Superior temporal gyrus (tissue), 1 donor: ENCODE results near the gene DNMT3A.

Experiments
- DNase-seq: peaks from one replicate; pipeline ENCODE4 v3.0.0-alpha.2; 2016; ENCODE audit errors: extremely low spot score

The DNMT3A gene

DNA sequence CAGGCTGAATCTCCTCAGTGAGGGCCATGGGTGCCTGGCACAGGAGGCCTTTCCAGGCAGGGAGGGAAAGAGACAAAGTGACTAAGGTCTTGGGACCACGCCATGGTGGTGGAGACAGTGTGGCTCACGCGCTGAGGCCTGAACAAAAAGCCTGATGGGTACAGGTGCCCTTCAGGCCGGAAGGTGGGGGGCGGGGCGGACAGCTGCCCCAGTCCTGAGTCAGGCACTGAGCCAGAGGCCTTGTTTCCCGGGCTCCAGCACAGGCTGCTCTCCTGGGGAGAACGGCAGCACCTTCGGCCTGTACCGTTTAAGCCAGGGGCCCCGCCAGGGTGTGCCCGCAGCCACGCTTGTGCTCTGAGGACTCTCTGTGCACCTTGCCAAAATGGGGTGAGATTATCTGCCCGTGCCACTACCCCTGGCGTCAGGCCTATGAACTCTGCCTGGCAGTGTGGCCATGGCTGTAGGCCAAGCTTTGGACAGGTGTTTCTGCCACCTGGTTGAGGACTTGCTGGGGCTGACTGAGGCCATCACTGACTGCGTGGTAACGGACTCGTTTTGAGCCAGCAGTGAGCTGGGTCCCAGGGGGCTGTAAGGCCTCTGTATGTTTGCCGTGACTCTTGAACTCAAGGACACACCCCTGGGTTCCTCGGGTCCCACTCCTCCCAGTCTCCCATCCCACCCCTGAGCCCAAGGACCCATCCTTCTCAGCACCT lies 31.7 kb upstream of the DNMT3A start:
- no peak for DNase-seq

DNA sequence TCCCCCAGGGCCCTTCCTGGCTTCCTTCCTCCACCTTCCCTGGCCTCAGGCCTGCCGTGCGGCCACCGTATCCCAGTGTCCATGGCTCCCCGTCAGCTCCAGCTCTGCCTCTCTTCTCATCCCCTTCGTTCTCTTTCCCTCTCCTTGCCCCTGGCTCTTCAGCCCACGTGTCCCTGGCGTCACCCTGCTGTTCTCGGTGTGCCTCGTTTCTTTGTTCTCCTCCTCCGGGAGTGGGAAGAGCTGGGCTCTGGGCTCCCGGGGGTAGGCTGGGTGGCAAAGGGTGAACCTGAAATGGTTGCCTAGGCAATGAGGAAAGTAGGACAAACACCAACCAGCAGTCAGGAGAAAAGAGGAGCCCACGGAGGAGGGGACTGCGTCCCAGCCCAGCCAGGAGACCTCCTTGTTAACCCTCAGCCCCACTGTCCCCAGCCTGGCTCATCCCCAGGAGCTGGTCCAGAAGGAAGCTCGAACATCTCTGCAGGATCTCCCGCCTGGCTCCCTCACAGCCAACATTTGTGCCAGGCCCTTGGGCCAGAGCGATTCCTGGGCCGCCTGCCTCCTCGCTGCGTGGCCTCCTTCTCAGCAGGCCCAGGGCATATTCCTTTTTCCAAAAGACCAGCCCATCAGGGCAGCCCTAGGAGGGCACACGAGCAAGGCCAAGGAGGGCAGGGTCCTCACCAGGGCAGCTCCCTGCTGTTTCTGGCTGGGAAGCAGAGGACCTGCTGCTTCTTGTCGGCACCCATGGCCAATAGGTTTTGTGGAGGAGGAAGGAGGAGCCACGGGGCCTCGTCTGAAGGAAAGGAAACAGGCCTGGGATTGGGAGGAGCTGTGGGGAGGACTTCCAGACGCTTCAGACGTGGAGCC lies 30.9 kb upstream of the DNMT3A start:
- peak; percentile 28 for DNase-seq

DNA sequence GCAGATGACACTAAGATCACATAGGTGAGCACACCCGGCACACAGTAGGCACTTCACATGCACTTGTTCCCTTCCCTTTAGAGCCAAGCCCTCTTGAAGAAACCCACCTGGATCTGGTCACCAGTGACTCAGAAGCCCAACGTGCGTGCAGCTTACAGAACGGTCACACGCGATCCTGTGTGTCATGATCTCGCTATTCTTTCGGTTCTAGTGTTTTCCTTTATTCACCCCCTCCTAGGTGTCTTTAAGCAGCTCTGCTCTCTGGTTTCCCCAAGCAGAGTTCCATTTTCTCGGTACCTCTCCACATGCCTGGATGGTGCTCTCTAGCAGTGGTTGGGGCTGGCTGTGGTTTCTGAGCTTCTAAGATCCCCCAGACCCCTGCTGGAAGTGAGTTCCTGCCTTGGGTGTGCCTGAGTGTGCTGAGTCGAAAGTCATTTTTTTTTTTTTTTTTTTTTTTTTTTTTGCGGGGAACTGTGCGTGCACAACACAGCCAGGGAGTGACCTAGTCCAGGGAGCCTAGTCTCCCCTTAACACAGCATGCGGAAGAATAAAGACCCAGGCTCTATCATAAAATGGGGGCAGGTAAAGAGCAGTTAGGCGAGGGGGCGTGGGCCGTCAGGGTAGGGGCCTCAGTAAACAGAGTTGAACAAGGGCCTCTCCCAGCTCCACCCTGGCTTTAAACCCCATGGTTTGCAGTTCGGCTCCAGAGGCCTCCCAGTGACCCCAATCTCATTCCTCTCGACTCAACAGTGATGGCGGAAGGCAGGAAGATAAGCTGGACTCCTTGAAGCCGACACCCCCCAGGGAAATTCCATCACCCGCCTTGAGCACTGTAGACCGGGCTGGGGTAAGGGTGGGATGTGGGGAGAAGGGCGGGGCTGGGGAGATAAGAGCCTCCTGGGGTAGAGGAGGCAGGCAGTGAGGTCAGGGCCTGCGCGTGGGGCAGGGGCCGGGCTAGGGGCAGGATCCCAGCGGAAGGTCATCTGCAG lies 29.8 kb upstream of the DNMT3A start:
- DNase-seq: no peak

DNA sequence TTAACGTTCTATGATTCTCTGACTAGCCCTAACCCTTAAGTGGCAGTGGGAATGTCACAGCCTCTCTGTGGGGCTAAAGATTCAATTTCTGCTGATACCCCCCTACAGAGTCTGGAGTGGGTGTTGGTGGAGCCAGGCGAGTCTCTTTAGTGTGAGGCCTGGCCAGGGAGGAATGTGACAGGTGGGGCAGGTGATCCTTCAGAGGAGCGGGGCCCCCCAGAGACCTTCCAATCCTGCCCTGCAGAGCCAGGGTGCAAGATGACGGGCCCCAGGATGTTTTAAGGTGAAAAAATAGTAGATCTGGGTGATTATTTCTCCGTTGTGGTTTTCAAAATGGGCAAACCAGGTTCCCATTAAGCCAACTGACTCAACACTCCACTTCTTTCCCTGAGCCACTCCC lies 28.2 kb upstream of the DNMT3A start:
- no peak for DNase-seq

DNA sequence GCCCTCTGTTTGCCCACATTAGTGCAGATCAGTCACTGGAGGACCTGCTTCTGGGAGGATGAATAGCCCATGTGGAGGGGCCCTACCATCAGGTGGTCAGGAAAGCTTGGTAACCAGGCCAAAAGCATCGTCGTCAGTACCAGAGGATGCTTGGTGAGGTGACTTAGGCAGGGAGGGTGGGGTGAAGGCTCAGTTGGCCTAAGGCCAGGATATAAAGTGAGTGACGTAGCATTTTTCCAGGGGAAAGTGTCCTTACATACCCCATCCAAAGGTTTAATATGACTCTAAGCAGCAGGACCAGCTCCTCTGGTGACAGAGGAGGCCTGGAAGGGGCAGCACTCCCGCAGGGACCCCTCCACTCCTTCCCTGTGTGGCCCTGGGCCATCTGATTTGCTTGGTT lies 27.7 kb upstream of the DNMT3A start:
- no peak for DNase-seq

DNA sequence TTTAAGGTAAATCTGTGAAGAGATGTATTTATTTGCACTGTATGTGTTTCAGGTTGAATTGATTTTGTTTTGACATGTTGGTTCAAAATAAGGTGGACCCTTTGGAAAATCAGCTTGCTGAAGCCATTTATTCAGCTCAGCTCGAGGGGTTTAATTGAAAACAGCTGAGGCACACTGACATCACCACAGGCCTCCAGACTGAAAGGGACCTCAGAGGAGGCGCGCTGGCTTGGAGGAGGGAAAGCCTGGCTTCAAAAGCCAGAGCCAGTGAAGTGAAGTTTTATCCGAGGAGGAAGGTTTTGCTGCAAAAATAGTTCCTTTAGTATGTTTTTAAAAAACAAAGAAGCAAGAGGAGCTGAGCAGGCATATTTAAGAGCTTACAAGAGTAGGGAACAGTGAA lies 26.9 kb upstream of the DNMT3A start:
- no peak for DNase-seq

DNA sequence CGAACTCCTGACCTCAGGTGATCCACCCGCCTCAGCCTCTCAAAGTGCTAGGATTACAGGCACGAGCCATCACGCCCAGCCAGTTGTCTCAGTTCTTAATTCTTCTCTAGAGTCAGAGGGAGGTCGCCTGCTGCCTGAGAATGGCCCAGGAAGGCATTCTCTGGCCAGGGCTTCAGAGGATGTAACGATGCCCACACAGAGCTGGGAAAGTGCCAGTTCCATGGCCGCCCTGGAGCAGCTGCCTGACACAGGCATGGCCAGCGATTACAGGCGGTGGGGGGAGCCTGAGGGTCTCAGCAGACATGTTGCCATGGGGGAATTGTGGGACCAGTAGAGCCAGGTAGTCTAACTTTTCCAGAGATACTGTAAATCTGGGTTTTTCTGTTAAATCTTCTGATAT lies 25.6 kb upstream of the DNMT3A start:
- DNase-seq: no peak

DNA sequence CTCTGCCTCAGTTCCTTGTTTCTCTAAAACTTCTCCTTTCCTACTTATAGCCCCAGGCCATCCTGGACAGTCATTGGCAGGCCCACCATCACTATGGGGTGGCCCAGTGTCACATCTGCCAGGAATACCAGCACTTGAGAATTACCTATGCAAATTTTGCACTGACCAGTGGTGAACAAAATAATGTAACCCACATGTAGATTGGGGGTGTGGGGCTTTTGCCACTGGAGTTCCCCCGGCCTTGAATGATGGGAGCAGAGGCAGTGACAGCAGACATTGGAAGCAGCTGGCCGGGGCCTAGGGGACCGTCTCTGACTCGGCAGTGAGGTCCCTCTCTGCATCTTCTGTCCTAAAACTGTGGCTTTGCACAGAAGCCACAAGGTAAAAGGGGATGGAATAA lies 24.9 kb upstream of the DNMT3A start:
- no peak for DNase-seq

DNA sequence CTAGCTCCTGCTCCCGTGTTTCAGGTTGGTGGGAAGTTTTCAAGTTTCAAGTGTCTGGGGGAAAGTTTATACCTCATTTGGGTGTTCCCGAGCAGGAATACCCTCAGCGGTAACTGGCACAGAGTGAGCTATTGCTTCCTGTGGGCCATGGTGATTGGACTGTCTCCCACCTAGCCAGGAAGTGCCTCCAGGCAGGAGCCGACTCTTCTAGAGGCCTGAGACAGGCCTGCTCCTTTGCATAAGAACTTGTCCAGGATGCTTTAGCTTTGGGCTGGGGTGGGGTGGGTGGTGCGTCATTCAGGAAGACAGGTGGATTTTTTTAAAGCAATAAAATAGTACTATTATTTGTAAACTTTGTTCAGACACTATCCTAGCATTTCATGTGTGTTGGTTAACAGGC lies 23.5 kb upstream of the DNMT3A start:
- DNase-seq: no peak

DNA sequence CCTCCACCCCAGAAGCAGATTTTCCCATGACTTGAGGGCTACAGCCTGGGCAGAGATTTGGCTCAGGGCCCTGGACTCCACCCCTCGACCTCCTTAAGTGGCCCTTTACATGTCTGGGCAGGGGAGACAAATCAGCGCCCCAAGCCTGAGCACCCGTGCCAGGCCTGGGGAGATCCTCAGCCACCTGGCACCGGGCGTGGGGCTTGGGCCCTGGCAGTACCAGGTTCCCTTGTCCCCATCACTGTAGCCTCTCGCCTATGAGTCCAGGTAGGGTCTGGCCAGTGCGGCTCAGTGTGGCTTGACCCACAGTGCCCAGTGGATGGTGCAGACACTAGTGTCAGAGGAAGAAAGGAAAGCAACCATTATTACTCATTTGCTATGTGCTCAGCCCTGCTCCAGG lies 22.0 kb upstream of the DNMT3A start:
- no peak for DNase-seq

DNA sequence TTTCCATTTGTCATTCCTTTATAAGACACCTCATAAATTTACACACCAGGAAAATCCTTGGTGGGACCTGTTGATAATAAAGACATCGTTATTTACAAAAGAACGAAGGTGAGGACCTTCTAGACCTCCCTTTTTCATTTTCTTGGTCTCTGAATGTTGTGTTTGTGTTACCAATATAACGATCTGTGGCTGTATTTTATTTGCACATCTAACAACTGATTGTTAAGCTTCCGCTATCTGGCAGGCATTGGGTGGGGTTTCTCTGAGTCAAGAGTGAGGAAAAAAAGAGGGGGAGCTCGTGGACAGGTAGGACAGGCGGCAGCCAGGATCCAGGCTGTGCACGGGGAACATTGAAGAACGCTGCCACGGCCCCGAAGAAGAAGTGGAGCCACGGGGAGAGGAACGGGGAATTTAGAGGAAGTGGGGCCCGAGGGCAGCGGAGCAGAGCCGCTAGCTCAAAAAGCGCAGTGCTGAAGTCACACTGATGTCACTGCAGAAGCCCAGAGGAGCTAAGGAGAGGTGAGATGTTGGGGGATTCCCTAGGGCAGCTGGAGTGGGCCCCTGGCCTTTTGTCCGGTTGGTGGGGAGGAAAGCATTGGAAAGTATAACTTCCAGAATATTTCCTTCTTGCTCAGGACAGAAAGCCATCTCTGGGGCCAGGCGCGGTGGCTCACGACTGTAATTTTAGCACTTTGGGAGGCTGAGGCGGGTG lies 20.9 kb upstream of the DNMT3A start:
- DNase-seq: no peak

DNA sequence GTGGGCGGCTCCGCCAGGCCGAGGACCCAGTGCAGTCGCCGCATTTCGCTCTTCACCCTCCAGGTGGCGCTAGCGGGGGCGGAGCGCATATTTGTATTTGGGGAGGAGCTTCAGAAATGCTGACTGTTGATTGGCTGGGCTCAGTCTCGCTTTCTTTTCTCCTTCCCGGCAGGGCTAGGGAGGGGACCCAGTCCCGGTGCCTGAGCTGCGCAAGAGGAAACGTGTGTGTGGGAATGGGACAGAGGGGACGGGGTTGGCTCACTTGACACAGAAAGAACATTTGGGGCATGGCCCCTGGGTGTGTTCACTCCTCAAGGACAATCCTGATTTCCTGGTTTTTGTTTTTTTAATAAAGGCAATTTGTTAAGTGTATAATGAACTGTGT lies 20.3 kb upstream of the DNMT3A start:
- peak; percentile 98 for DNase-seq

DNA sequence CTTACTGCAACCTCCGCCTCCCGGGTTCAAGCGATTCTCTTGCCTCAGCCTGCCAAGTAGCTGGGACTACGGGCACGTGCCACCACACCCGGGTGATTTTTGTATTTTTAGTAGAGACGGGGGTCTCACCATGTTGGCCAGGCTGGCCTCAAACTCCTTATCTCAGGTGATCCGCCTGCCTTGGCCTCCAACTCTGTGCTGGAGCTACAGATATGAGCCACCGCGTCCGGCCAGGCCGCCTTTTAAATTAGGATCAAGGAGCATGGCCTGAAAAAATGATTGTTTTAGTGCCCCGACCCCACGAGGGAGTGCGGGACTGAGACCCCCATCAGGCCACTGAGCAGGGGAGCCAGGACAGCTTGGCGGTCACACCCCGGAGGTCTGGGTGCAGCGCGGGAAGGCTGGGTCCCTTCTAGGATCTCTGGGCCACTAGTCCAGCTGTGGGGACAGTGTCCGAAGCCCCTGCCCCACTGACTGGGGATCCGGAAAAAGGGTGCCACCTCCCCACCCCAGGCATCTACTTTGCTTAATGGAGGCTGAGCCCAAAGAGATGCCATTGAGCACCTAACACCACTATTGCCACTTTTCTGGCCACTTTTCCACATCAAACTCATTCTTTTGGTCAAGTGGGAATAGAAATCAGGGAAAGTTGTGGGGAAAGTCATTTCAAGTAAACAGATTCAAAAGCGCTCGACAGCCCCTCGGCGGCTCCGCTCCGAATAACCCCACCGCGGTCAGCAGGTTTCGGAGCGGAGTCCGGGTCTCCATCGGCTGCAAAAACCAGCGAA lies 19.7 kb upstream of the DNMT3A start:
- no peak for DNase-seq

DNA sequence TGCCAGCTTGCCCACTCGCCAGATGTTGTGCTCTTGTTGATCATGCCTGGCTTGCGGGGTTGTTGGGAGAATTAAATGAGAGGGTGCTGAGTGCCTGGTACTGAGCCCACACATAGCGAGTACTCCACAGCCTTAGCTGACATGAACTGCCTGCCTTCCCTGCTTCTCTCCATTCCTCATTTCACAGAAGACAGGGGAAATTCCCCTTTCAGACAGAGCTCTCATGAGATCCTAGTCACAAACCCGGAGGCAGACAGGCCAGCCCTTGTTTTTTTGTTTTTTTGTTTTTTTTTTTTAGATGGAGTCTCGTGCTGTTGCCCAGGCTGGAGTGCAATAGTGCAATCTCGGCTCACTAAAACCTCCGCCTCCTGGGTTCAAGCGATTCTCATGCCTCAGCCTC lies 17.1 kb upstream of the DNMT3A start:
- DNase-seq: no peak

DNA sequence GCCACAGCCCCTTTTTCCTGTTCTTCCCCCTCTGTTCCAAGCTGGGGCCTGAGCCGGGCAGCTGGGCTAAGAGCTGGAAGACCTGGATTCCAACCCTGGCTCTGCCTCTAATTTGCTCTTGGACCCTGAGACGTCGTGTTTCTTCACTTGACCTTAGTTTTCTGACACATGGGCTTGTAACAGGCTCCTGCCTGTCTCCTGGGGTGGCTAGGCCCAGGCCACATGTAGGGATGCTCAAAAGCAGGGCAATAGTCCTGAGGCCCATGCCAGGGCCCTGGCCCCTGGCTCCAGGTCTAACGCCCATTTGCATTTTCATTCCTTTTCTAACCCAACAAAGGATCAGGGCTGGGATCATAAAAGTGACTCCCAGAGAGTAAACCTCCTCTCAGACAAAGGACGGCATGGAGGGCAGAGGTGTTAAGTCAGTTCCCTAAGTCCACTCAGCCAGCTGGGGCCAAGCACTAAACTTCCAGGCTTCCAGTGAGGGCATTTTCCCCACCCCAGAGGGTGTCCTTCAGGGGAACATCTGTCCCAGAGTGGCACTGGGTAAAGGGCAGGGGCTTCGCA lies 16.6 kb upstream of the DNMT3A start:
- no peak for DNase-seq

DNA sequence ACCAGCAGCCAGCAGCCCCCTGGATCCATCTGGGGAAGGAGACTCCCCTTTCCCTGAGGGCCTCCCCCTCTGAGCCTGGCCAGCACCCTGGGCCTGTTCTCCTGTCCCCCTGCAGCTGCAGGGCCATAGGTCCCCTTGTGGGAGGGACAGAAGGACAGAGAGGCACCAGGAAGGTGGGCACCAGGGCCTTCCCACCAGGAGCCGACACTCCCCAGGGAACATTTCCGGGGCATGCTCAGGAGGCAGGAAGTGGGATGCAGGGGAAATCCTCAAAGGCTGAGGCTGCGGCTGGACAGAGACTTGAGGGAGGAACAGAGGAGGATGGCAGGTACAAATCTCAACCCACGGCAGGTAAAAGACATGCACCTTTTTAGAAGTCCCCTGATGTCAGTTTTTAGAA lies 14.4 kb upstream of the DNMT3A start:
- DNase-seq: no peak

DNA sequence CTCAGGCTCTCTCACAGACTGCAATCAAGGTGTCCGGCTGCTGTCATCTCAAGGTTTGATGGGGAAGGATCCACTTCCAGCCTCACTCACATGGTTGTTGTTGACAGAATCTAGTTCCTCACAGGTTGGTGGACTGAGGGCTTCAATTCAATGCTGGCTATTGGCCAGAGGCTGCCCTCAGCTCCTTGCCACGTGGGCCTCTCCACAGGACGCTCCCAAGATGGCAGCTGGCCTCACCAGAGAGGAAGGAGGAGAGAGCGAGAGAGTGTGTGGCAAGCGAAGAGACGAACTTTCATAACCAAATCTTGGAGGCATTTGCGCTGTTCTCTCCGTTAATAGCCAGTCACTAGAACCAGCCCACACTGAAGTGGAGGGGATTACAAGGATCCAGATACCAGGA lies 13.5 kb upstream of the DNMT3A start:
- DNase-seq: no peak

DNA sequence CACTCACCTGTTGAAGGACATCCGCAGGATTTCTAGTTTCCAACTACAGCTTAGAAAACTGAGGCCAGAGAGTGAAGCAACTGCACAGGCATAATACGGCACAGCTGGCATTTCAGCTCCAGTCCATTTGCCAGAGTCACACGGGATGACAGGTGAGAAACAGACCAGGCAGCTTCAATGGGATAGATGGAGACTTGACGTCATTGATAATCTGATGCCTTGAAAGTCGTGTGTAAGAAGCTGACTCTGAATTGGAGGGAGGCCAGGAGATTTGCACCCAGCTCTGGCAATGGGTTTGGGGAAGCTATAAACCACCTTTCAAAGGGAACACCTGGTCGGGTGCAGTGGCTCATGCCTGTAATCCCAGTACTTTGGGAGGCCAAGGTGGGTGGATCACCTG lies 12.4 kb upstream of the DNMT3A start:
- no peak for DNase-seq

DNA sequence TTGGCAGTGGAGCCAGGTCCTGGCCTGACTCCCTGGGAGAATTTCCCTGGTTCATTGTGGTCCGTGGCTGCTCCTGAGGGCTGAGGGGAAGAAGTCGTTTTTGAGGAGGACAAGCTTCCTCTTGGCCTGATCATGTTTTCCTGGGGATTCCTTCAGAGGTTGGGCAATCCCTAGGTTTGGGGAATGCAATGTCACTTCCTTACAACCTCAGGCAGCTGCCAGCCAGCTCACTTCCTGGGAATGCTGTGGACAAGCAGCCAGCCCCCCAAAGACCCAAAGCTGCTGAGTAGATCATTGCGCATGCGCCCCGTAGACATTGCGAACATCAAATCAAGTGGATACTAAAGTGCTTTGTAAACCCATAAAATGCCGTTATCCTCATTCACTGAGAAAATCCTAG lies 7.7 kb upstream of the DNMT3A start:
- no peak for DNase-seq

DNA sequence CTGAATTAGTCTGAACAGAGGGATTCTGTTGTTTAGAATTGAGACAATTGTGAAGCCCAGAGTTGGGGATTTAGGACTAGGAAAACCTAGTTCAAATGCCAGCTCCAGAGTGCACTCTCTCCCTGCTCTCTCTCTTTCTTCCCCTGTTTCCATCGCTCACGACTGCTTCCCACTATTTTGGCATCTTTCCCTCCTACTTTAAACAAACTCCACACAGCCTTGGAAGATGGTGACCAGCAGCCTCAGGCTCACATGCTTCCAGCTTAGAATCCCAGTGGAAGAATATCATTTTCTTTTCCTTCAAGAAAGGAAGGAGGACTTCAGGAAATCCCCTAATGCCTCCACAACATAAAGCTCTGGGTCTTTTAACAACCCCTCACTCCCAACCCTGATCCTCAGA lies 6.1 kb upstream of the DNMT3A start:
- no peak for DNase-seq
